NCI-H82 treated with DMSO at 0.1 percent for 48 hours (cell line): Measurements from ENCODE around the gene IPO11.
"Not testable (repeated sequence)": the region's sequence is repeated elsewhere in the genome, so short reads cannot be mapped to it uniquely, and the experiment has no call there.

Experiments
- DNase-seq: peaks from one replicate; lab custom pipeline; 2025; ENCODE audit not compliant: unreplicated experiment; lab: John Stamatoyannopoulos, UW

IPO11 gene

DNA sequence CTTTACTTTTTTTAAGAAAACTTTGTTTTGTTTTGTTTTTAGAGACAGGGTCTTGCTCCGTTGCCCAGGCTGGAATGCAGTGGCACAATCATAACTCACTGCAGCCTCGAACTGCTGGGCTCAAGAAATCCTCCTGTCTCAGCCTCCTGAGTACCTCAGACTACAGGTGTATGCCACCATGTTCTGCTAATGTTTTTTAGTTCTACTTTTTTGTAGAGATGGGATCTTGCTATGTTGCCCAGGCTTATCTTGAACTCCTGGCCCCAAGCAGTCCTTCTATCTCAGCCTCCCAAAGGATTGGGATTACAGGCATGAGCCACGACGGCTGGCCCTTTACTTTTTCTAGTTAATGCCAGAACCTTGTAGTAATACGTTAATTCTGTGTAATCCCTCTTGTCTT lies 36.0 kb downstream of the IPO11 start:
- no peak for DNase-seq

GRCh38 chr5:62450259-62450658 lies 37.7 kb downstream of the IPO11 start:
- no peak for DNase-seq

GRCh38 chr5:62457071-62457470 lies 44.5 kb downstream of the IPO11 start:
- no peak for DNase-seq

DNA sequence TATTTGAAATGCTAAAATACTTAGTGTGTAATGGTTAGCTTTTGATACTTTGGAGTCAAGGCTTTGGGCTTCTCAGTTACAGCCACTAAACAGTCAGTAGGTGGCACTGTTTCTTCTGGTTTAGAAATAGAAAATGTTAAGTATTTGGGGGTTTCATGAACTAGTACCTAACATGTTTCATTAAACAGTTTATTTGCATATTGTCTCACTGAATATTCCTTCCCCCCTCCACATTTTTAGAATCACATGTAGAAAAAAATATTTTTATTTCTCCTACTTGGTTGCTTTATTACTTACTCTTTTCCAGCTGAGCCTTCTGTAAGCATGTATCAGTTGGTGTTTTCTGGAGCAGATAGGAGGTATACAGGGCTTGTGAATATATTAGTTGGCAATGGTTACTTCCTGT lies 48.0 kb downstream of the IPO11 start:
- DNase-seq = no peak

DNA sequence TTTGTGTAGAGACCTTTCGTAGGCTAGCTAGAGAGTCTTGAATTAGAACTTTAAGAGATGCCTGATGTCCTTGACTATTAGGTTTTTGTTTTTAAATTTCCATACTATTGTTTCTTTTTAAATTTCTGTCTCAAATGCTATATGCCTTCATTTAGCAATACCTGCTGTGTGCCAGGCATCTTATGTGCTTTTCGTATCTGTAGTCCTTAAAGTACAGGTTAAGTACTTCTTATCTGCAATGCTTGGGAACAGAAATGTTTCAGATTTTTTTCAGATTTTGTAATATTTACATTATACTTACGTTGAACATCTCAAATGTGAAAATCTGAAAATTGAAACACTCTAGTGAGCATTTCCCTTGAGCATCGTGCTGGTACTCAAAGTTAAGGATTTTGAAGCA lies 49.0 kb downstream of the IPO11 start:
- DNase-seq = no peak

- DNase-seq = no peak
Measured at GRCh38 chr5:62465985-62466925, 53.7 kb downstream of the IPO11 start.

GRCh38 chr5:62473209-62473608 lies 60.6 kb downstream of the IPO11 start:
- no peak for DNase-seq

DNA sequence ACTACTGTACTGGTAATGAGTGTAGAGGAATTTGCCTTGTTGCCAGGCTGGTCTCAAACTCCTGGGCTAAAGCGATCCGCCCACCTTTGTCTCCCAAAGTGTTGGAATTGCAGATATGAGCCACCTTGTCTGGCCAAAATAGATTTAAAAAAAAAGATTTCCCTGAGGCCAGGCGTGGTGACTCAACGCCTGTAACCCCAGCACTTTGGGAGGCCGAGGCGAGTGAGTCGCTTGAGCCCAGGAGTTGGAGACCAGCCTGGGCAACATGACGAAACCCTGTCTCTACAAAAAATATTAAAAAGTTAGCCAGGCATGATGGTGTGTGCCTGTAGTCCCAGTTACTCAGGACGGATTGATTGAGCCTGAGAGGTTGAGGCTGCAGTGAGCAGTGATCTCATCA lies 62.5 kb downstream of the IPO11 start:
- DNase-seq = no peak

GRCh38 chr5:62477801-62478200 lies 65.2 kb downstream of the IPO11 start:
- DNase-seq = no peak

GRCh38 chr5:62483556-62483955 lies 71.0 kb downstream of the IPO11 start:
- no peak for DNase-seq

- no peak for DNase-seq
Measured at GRCh38 chr5:62486672-62487071, 74.1 kb downstream of the IPO11 start.

GRCh38 chr5:62488531-62488930 lies 76.0 kb downstream of the IPO11 start:
- no peak for DNase-seq

- no peak for DNase-seq
Measured at GRCh38 chr5:62489471-62489870, 76.9 kb downstream of the IPO11 start.

DNA sequence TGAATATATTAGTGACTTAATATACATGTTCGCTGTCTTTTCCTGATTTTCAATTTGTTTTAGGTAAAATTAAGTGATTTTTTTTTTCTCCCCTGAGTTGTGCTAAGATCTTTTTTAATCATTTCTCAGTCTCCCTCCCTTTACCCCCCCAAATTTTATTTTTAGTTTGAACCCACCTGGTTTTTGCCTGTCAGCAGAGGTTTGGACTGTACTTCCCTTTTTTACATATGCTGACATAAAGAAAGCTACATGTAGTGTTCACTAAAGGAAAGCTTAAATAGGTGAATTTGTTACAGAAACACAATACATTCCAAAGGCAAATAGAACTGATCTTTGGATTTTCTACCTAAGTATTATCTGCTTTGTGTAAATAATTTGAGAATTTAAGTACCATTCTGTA lies 82.2 kb downstream of the IPO11 start:
- DNase-seq = no peak

- no peak for DNase-seq
Measured at GRCh38 chr5:62496876-62497275, 84.3 kb downstream of the IPO11 start.

DNA sequence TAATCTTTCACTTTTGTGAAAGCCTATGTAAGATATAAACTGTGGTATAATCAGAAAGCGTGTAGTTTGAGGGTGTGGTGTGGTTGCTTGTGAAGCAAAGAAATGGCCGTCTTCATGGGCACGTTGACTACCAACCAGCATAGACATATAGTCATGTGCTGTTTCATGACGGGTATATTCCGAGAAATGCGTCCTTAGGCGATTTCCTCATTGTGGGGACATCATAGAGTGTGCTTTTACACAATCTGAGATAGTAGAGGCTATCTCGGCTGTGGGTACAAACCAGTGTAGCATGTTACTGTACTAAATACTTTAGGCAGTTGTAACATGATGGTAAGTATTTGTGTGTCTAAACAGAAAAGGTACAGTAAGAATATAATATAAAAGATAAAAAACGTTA lies 86.4 kb downstream of the IPO11 start:
- DNase-seq = no peak

DNA sequence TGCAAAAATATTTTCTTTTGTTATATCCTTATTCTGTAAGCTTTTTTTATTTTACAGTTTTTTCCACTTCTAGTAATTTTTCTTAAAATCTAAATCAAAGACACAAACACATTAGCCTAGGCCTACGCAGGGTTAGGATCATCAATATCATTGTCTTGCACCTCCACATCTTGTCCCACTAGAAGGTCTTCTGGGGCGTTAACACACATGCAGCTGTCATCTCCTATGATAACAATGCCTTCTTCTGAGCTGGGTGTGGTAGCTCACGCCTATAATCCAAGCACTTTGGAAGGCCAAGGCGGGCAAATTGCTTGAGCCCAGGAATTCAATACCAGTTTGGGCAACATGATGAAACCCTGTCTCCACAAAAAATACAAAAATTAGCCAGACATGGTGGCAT lies 87.2 kb downstream of the IPO11 start:
- DNase-seq = no peak

DNA sequence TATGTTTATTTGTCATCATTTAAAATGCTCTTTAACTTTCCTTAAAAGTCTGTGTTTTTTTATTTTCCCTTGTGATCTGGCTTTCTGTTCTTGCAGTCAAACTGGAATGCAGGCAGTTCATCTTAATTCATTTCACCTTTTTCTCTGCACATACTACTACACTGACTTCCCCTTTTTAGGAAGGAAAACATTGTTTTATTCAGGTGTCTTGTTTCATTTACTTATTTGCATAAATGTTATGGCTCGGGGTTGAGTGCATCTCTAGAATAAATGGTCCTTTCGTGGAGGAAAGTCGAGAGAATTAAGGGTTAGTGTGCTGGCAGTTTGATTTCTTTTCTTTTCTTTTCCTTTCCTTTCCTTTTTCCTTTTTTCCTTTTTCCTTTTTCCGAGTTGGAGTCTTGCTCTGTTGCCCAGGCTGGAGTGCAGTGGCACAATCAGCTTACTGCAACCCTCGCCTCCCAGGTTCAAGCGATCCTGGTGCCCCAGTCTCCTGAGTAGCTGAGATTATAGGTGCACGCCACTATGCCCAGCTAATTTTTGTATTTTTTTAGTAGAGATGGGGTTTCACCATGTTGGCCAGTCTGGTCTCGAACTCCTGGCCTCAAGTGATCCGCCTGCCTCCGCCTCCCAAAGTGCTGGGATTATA lies 90.0 kb downstream of the IPO11 start:
- DNase-seq = no peak

DNA sequence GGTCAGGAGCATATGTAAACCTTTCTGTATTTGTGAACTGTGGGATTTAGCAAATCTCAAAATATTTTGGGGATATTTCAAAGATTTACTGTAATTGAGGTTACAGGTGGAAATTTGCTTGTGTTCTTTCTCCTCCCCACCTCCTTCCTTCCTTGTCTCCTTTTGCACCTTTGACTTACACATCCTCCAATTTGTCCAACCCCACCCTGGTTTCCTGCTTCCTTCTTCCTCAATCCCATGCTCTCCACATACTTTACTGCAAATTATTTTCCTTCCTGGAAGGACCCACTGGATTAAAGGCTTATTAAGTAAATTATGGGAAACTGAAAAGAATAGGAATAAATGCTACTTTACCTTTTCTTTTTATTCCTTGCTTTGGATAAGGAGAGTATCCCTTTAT lies 91.6 kb downstream of the IPO11 start:
- DNase-seq = no peak

GRCh38 chr5:62506659-62507460 lies 94.3 kb downstream of the IPO11 start:
- DNase-seq = no peak

DNA sequence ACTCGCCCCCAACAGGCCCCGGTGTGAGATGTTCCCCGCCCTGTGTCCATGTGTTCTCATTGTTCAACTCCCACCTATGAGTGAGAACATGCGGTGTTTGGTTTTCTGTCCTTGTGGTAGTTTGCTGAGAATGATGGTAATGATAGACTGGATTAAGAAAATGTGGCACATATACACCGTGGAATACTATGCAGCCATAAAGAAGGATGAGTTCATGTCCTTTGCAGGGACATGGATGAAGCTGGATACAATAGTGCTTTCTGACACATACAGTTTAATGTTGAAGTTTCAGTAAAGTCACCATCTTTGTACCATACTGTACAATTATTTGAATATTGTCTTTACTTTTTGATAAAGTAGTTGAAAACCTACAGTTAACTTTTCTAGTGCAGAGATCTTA lies 96.2 kb downstream of the IPO11 start:
- DNase-seq = not testable (repeated sequence)

GRCh38 chr5:62509806-62510205 lies 97.2 kb downstream of the IPO11 start:
- no peak for DNase-seq
